ENCODE data around the gene NDUFB2. TPM values are rescaled to one million over a fixed set of nuclear protein-coding genes. Genes with fewer than 3 reads are reported as not detected.

NDUFB2 gene
- total and polyA plus RNA-seq, 2 of the 13 experiments (the other 11 are each of a cell fraction or from before 2014, with no cell fraction given) = 206 to 221 TPM

DNA sequence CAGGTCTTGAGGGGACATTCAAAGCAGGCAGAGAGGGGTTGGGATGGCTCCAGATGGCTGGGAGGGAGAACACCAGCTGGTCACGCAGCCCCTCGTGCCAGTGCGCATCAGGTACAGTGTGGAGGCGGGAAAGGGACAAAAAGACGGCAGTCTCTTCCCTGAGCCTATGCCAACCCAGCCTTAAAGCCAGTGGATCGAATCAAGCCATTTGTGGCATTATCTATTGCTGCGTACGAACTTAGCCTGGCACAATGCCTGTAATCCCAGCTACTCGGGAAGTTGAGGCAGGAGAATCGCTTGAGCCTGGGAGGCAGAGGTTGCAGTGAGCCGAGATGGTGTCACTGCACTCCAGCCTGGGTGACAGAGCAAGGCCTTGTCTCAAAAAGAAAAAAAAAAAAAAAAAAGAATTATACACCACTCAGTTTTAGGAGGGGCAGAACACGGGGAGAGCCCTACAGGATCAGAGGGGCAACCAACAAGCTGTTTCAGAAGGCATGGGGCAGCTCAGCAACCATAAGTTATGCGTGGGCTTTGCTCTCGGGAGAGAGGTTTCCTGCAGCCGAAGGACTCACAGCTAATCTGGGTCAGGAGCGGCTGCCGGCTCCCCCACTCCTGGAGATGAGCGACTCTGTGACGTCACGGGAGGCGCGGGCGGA is 356 bp upstream of the NDUFB2 start:
- peak overlapping the region; percentile 81 for H3K27ac ChIP-seq (ENCODE audit: extremely low read length, insufficient read depth, low read length)
- 63% methylated on average over 15 of the region's 23 CpGs for WGBS (ENCODE audit: low lambda C conversion rate)
- H4K20me1 ChIP-seq (ENCODE audit: insufficient read depth, low read length) = 0 out of 2 replicates have a peak, but pooled peaks cover 10% of the 10 kb centered on the region
- peaks cover 0 to 3% of the 10 kb centered on the region in 2 experiments; a peak in 2 of 5 replicates for H3K36me3 ChIP-seq (replicated peaks in 1 of 2; ENCODE audit: control insufficient read depth in 1 of 2, insufficient read depth in 2 of 2, low read length in 2 of 2)
- H3K4me3 ChIP-seq (replicated peaks in 1 of 3; ENCODE audit: insufficient read depth in 1 of 3, low read depth in 2 of 3, low read length in 3 of 3) = peak overlapping the region; percentile 74 to 96 (median 80)
- H3K79me2 ChIP-seq (ENCODE audit: insufficient read depth, low read length) = peaks cover 34% of the 10 kb centered on the region
- peak overlapping the region; percentile 93 for H3K4me2 ChIP-seq (ENCODE audit: low read depth, low read length)
- no peaks in the 10 kb centered on the region; a peak in 1 of 5 replicates for H3K27me3 ChIP-seq (ENCODE audit: control insufficient read depth in 1 of 2, insufficient read depth in 2 of 2, low read length in 2 of 2)
- FAIRE-seq = no peak
- intact Hi-C loops (cut with micrococcal nuclease; ENCODE audit: unreplicated experiment) = no loop called here
- POLR2A ChIA-PET = interaction anchor here (0.6 to 1.1 kb wide), 7 partner anchors 10 to 1460 kb away, joined by 3 to 6 read pairs (median 4); partner anchors contain the start of gene ADCK2
- no peak for ATAC-seq
- no peaks in the 10 kb centered on the region for H3K9me3 ChIP-seq (ENCODE audit: low read length)
- H3K9ac ChIP-seq (ENCODE audit: insufficient read depth, low read depth, low read length) = peak overlapping the region; percentile 84
- no peak overlapping the region for H2AFZ ChIP-seq (ENCODE audit: low read length)
- CTCF ChIA-PET (ENCODE audit: low intra/inter-chr PET ratio, low total read pairs) = no interaction called here
- TSS peak; percentile 75 for BruUV-seq (replicated peaks)
- peaks cover 28% of the 10 kb centered on the region for H3K4me1 ChIP-seq (ENCODE audit: insufficient read depth, low read length)
- peak; percentile 81 for DNase-seq (ENCODE audit: low spot score)
- in situ Hi-C loops (cut with HindIII; ENCODE audit: extremely low pct_ligation_motif_present, low pct_unique_long_range_greater_than_20kb) = loop anchor here (25.0 kb wide), 1 partner anchor 316 kb away; the partner anchor contains the start of gene MRPS33
- TF ChIP-seq, protein P1, sequence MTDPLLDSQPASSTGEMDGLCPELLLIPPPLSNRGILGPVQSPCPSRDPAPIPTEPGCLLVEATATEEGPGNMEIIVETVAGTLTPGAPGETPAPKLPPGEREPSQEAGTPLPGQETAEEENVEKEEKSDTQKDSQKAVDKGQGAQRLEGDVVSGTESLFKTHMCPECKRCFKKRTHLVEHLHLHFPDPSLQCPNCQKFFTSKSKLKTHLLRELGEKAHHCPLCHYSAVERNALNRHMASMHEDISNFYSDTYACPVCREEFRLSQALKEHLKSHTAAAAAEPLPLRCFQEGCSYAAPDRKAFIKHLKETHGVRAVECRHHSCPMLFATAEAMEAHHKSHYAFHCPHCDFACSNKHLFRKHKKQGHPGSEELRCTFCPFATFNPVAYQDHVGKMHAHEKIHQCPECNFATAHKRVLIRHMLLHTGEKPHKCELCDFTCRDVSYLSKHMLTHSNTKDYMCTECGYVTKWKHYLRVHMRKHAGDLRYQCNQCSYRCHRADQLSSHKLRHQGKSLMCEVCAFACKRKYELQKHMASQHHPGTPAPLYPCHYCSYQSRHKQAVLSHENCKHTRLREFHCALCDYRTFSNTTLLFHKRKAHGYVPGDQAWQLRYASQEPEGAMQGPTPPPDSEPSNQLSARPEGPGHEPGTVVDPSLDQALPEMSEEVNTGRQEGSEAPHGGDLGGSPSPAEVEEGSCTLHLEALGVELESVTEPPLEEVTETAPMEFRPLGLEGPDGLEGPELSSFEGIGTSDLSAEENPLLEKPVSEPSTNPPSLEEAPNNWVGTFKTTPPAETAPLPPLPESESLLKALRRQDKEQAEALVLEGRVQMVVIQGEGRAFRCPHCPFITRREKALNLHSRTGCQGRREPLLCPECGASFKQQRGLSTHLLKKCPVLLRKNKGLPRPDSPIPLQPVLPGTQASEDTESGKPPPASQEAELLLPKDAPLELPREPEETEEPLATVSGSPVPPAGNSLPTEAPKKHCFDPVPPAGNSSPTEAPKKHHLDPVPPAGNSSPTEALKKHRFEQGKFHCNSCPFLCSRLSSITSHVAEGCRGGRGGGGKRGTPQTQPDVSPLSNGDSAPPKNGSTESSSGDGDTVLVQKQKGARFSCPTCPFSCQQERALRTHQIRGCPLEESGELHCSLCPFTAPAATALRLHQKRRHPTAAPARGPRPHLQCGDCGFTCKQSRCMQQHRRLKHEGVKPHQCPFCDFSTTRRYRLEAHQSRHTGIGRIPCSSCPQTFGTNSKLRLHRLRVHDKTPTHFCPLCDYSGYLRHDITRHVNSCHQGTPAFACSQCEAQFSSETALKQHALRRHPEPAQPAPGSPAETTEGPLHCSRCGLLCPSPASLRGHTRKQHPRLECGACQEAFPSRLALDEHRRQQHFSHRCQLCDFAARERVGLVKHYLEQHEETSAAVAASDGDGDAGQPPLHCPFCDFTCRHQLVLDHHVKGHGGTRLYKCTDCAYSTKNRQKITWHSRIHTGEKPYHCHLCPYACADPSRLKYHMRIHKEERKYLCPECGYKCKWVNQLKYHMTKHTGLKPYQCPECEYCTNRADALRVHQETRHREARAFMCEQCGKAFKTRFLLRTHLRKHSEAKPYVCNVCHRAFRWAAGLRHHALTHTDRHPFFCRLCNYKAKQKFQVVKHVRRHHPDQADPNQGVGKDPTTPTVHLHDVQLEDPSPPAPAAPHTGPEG (CRISPR knock-in tag; IDR thresholded peaks at IDR 0.05) = no peak
- TF ChIP-seq PAF1 (CRISPR knock-in tag; IDR thresholded peaks at IDR 0.05) = no peak
- no peak for TF ChIP-seq THYN1 (CRISPR knock-in tag; IDR thresholded peaks at IDR 0.05; ENCODE audit: borderline replicate concordance, low read depth)
- TF ChIP-seq FOXA1 (IDR thresholded peaks at IDR 0.05) = no peak
- no peak for TF ChIP-seq FOXA1 (CRISPR knock-in tag; IDR thresholded peaks at IDR 0.05)
- TF ChIP-seq, protein P2, sequence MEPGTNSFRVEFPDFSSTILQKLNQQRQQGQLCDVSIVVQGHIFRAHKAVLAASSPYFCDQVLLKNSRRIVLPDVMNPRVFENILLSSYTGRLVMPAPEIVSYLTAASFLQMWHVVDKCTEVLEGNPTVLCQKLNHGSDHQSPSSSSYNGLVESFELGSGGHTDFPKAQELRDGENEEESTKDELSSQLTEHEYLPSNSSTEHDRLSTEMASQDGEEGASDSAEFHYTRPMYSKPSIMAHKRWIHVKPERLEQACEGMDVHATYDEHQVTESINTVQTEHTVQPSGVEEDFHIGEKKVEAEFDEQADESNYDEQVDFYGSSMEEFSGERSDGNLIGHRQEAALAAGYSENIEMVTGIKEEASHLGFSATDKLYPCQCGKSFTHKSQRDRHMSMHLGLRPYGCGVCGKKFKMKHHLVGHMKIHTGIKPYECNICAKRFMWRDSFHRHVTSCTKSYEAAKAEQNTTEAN (CRISPR knock-in tag; conservative IDR thresholded peaks at IDR 0.05) = no peak
- no peak for TF ChIP-seq IKZF1 (IDR thresholded peaks at IDR 0.05)
- no peak for TF ChIP-seq ZSCAN22 (CRISPR knock-in tag; IDR thresholded peaks at IDR 0.05)
